Activated CD8-positive, alpha-beta memory T cell treated with anti-CD3 and anti-CD28 coated beads for 1 hour (primary cell): ENCODE data around the gene SYNE3.
"Not testable (repeated sequence)": the region's sequence is repeated elsewhere in the genome, so short reads cannot be mapped to it uniquely, and the experiment has no call there.

Source experiments
- DNase-seq, 2 donors: peaks; one replicate each; pipeline ENCODE4 v3.0.0-alpha.2; 2020; ENCODE audit warnings: low read depth in 1 of 2; ENCODE audit errors: extremely low read depth in 1 of 2

SYNE3 gene

GRCh38 chr14:95524706-95525512 lies 8.5 kb upstream of the SYNE3 start:
- no peak for DNase-seq

GRCh38 chr14:95523815-95524448 lies 7.5 kb upstream of the SYNE3 start:
- DNase-seq: no peak

GRCh38 chr14:95523051-95523814 lies 6.8 kb upstream of the SYNE3 start:
- DNase-seq: no peak

- no peak for DNase-seq
Measured at GRCh38 chr14:95522556-95522955, 6.1 kb upstream of the SYNE3 start.

- no peak for DNase-seq
Measured at GRCh38 chr14:95522116-95522515, 5.7 kb upstream of the SYNE3 start.

- DNase-seq: no peak
Measured at GRCh38 chr14:95521001-95521400, 4.6 kb upstream of the SYNE3 start.

GRCh38 chr14:95520346-95520745 lies 3.9 kb upstream of the SYNE3 start:
- DNase-seq: no peak

- DNase-seq: peak; percentile 43 to 50
Measured at GRCh38 chr14:95519699-95520098, 3.2 kb upstream of the SYNE3 start.

GRCh38 chr14:95518045-95518751 lies 1.7 kb upstream of the SYNE3 start:
- DNase-seq: no peak

GRCh38 chr14:95515596-95516552 lies 576 bp downstream of the SYNE3 start:
- DNase-seq: peak; percentile 55 to 74

GRCh38 chr14:95515080-95515489 lies 1.4 kb downstream of the SYNE3 start:
- DNase-seq: no peak

GRCh38 chr14:95514131-95515079 lies 2.0 kb downstream of the SYNE3 start:
- DNase-seq: no peak

GRCh38 chr14:95513291-95513690 lies 3.2 kb downstream of the SYNE3 start:
- no peak for DNase-seq

GRCh38 chr14:95511687-95512086 lies 4.8 kb downstream of the SYNE3 start:
- no peak for DNase-seq

GRCh38 chr14:95510804-95511203 lies 5.6 kb downstream of the SYNE3 start:
- no peak for DNase-seq

- not testable (repeated sequence) for DNase-seq
Measured at GRCh38 chr14:95510344-95510743, 6.1 kb downstream of the SYNE3 start.

GRCh38 chr14:95509495-95509894 lies 7.0 kb downstream of the SYNE3 start:
- no peak for DNase-seq

GRCh38 chr14:95508377-95508776 lies 8.1 kb downstream of the SYNE3 start:
- no peak for DNase-seq

- no peak for DNase-seq
Measured at GRCh38 chr14:95507701-95508103, 8.7 kb downstream of the SYNE3 start.
